Endothelial cell of umbilical vein (primary cell): ENCODE results near the gene FAM177B. TPM values are rescaled to one million over a fixed set of nuclear protein-coding genes. Genes with fewer than 3 reads are reported as not detected.

ENCODE experiments used
- BruUV-seq: library from RNA; stranded (reverse); fragments of 400-500 nt; replicated peaks from 2 replicates; lab custom pipeline; 2021; lab: Mats Ljungman, UMichigan
- CTCF ChIA-PET: fragments of 300-600, 350-600 bp; sonication (Branson Sonifier 250); formaldehyde crosslinking; loops from one replicate; lab custom pipeline; 2021; ENCODE audit warnings: antibody characterized with exemption, inconsistent platforms; lab: Charles Lee
- POLR2A ChIA-PET: fragments of 300-600, 350-600 bp; sonication (Branson Sonifier 250); formaldehyde crosslinking; loops from one replicate; lab custom pipeline; 2021; ENCODE audit warnings: antibody characterized with exemption, inconsistent platforms; lab: Charles Lee
- DNase-seq: peaks from one replicate; pipeline ENCODE4 v3.0.0-alpha.2; 2011; ENCODE audit warnings: low read depth, low spot score
- FAIRE-seq: peaks from 2 replicates; lab custom pipeline; 2011; peaks lifted over from hg19 to GRCh38; lab: Jason Lieb, UNC
- H2AFZ ChIP-seq: 2 replicates; pipeline ENCODE4 v1.6.0; 2012; ENCODE audit warnings: low read depth, low read length, control low read depth, inconsistent platforms
- H3K27ac ChIP-seq: 2 replicates; pipeline ENCODE4 v1.5.1; 2011; ENCODE audit warnings: low read depth, mild to moderate bottlenecking, control low read depth, low read length, moderate library complexity; ENCODE audit not compliant: insufficient read depth
- H3K27me3 ChIP-seq, 2 experiments: 2 replicates each; pipeline versions ENCODE4 v1.6.0 to v1.6.1; 2011; ENCODE audit warnings: low read length in 2 of 2, mixed read lengths in 1 of 2; ENCODE audit not compliant: control insufficient read depth in 2 of 2, insufficient read depth in 2 of 2
- H3K36me3 ChIP-seq, 2 experiments: 2 replicates in 1 of 2; 3 replicates in 1 of 2; pipeline ENCODE4 v1.5.1; 2011; ENCODE audit warnings: low read length in 2 of 2, mild to moderate bottlenecking in 1 of 2, moderate library complexity in 1 of 2; ENCODE audit not compliant: control insufficient read depth in 2 of 2, insufficient read depth in 2 of 2; ENCODE audit errors: extremely low read depth in 1 of 2
- H3K4me1 ChIP-seq: 3 replicates; pipeline ENCODE4 v1.5.1; 2011; ENCODE audit warnings: mild to moderate bottlenecking, low read length; ENCODE audit not compliant: control insufficient read depth, insufficient read depth; ENCODE audit errors: extremely low read depth
- H3K4me2 ChIP-seq: 2 replicates; pipeline ENCODE4 v1.6.1; 2011; ENCODE audit warnings: low read length, control low read depth, mixed read lengths; ENCODE audit not compliant: insufficient read depth
- H3K4me3 ChIP-seq, 3 experiments: fragments of 200-600 bp in 1 of 3; sonication (generic), shearing (Covaris generic) in 1 of 3; replicated peaks in 1 of 3; 2 replicates each; pipeline ENCODE4 v1.5.1; 2011 to 2016; ENCODE audit warnings: control low read depth in 3 of 3, low read length in 3 of 3, mild to moderate bottlenecking in 2 of 3, inconsistent platforms in 1 of 3, low read depth in 1 of 3, moderate library complexity in 1 of 3; ENCODE audit not compliant: insufficient read depth in 1 of 3
- H3K79me2 ChIP-seq: 2 replicates; pipeline ENCODE4 v1.6.0; 2012; ENCODE audit warnings: low read length, inconsistent platforms; ENCODE audit not compliant: control insufficient read depth, insufficient read depth
- H3K9ac ChIP-seq: replicated peaks from 2 replicates; pipeline ENCODE3; 2011; ENCODE audit warnings: low read length, control low read depth; ENCODE audit not compliant: insufficient read depth; ENCODE audit errors: extremely low read depth
- H3K9me1 ChIP-seq: replicated peaks from 3 replicates; pipeline ENCODE4 v1.6.0; 2011; ENCODE audit warnings: mild to moderate bottlenecking, low read length; ENCODE audit not compliant: control insufficient read depth, insufficient read depth; ENCODE audit errors: extremely low read depth
- H3K9me3 ChIP-seq: replicated peaks from 2 replicates; pipeline ENCODE4 v1.5.1; 2012; ENCODE audit warnings: low read length, inconsistent platforms; ENCODE audit not compliant: control insufficient read depth, insufficient read depth
- H4K20me1 ChIP-seq: replicated peaks from 2 replicates; pipeline ENCODE3; 2011; ENCODE audit warnings: mild to moderate bottlenecking, low read length; ENCODE audit not compliant: control insufficient read depth, insufficient read depth; ENCODE audit errors: extremely low read depth
- CTCF ChIP-seq, 2 donors: IDR thresholded peaks; 1 replicate in 1 of 2; 2 replicates in 1 of 2; pipeline ENCODE4 v1.5.1; 2011; ENCODE audit warnings: low read length in 2 of 2, mild to moderate bottlenecking in 2 of 2, moderate library complexity in 2 of 2, control low read depth in 1 of 2, inconsistent platforms in 1 of 2, low read depth in 1 of 2; ENCODE audit not compliant: insufficient read depth in 1 of 2; ENCODE audit errors: extremely low read depth in 1 of 2
- EZH2 ChIP-seq: IDR thresholded peaks from 2 replicates; pipeline ENCODE4 v1.6.1; 2012; ENCODE audit warnings: borderline replicate concordance, low read depth, mild to moderate bottlenecking, moderate library complexity, low read length, inconsistent platforms; ENCODE audit not compliant: severe bottlenecking
- FOS ChIP-seq: IDR thresholded peaks from 2 replicates; pipeline ENCODE4 v1.6.1; 2011; ENCODE audit warnings: mild to moderate bottlenecking, low read length, moderate library complexity, borderline replicate concordance; ENCODE audit not compliant: insufficient read depth
- GATA2 ChIP-seq: IDR thresholded peaks from 2 replicates; pipeline ENCODE4 v1.7.0; 2011; ENCODE audit warnings: low read depth, mild to moderate bottlenecking, moderate library complexity, mixed read lengths, low read length; ENCODE audit not compliant: insufficient read length, insufficient read depth
- JUN ChIP-seq: IDR thresholded peaks from 2 replicates; pipeline ENCODE4 v1.6.1; 2011; ENCODE audit warnings: borderline replicate concordance, low read depth; ENCODE audit not compliant: insufficient read length, insufficient read depth
- MAX ChIP-seq: IDR thresholded peaks from 2 replicates; pipeline ENCODE4 v1.6.1; 2011; ENCODE audit not compliant: insufficient read depth, insufficient read length
- POLR2A ChIP-seq: IDR thresholded peaks from 2 replicates; pipeline ENCODE4 v1.6.1; 2012; ENCODE audit warnings: low read depth, mild to moderate bottlenecking, control low read depth, low read length
- POLR2AphosphoS5 ChIP-seq: IDR thresholded peaks from 2 replicates; pipeline ENCODE4 v1.6.1; 2012; ENCODE audit warnings: low read depth, mild to moderate bottlenecking, control low read depth, low read length, moderate library complexity; ENCODE audit not compliant: insufficient read depth
- dilution Hi-C: fragments of 300-500 bp; cut with MboI; formaldehyde crosslinking; loops from one replicate; pipeline ENCODE4 v1.15.0; 2019; ENCODE audit warnings: low sequenced_read_pairs; ENCODE audit not compliant: extremely low pct_ligation_motif_present
- intact Hi-C: fragments of 100-400 bp; cut with micrococcal nuclease; formaldehyde crosslinking; loops from one replicate; pipeline ENCODE4 v1.10.0; 2022
- polyA plus RNA-seq, 4 experiments: library from polyadenylated mRNA; depleted of rRNA in 3 of 4; stranded (reverse) in 3 of 4; unstranded in 1 of 4; fragments of >200 nt; gene quantifications; 2 replicates each; pipeline versions ENCODE4 v1.2.1 to v1.2.3, GENCODE V29; 2011 to 2012; ENCODE audit warnings: missing spikeins in 1 of 4
- total RNA-seq: library from RNA; stranded (reverse); gene quantifications from 2 replicates; pipeline ENCODE4 v1.2.3, GENCODE V29; 2021

The FAM177B gene
- total and polyA plus RNA-seq, 2 donors (not counting 3 experiments of a cell fraction or from before 2014, with no cell fraction given) = not detected

GRCh38 chr1:222772996-222773379 lies 36.0 kb downstream of the FAM177B start:
- no peak overlapping the region for H3K27ac ChIP-seq
- no peaks in the 10 kb centered on the region for H4K20me1 ChIP-seq
- intact Hi-C loops (no loop called here), dilution Hi-C loops (no loop called here)
- BruUV-seq = no TSS peak
- ChIA-PET CTCF (interaction anchor here (1.2 kb wide), 1 partner anchor 351 kb away, joined by 4 read pairs; no protein-coding TSS in a partner anchor), POLR2A (no interaction called here)
- TF ChIP-seq GATA2 (no peak), POLR2AphosphoS5 (no peak), JUN (no peak), EZH2 (no peak), FOS (no peak), MAX (no peak), CTCF (IDR thresholded peaks at IDR 0.05; ENCODE audit: extremely low read depth in 1 of 2, insufficient read depth in 1 of 2, low read depth in 1 of 2, low read length in 2 of 2) (no peak), POLR2A (no peak)
- H3K4me1 ChIP-seq = peaks cover 2% of the 10 kb centered on the region
- no peaks in the 10 kb centered on the region for H3K27me3 ChIP-seq
- no peak overlapping the region for H3K9ac ChIP-seq
- no peak for DNase-seq
- H2AFZ ChIP-seq = no peak overlapping the region
- no peaks in the 10 kb centered on the region for H3K9me1 ChIP-seq
- FAIRE-seq = no peak
- H3K9me3 ChIP-seq = no peaks in the 10 kb centered on the region
- H3K36me3 ChIP-seq = no peaks in the 10 kb centered on the region
- no peak overlapping the region for H3K4me2 ChIP-seq
- H3K79me2 ChIP-seq = no peaks in the 10 kb centered on the region
- H3K4me3 ChIP-seq = no peak overlapping the region
